ENCODE measurements around the gene SRGAP2B.
"Not testable (repeated sequence)": the region's sequence is repeated elsewhere in the genome, so short reads cannot be mapped to it uniquely, and the experiment has no call there.

SRGAP2B gene

GRCh38 chr1:145048181-145048856 lies 46.8 kb downstream of the SRGAP2B start:
- POLR2A ChIA-PET; H3K4me3 ChIP-seq (ENCODE audit: control insufficient read depth in 1 of 7, extremely low read depth in 1 of 7, insufficient read depth in 4 of 7, low read depth in 2 of 7, low read length in 6 of 7); CTCF ChIA-PET; H3K9me3 ChIP-seq (ENCODE audit: control extremely low read depth in 1 of 5, control insufficient read depth in 4 of 5, insufficient read depth in 2 of 5, low read depth in 1 of 5, low read length in 4 of 5); DNase-seq; H3K27ac ChIP-seq (ENCODE audit: insufficient read depth in 1 of 2, low read depth in 1 of 2, low read length in 2 of 2, poor library complexity in 1 of 2, severe bottlenecking in 2 of 2); H3K36me3 ChIP-seq (ENCODE audit: control insufficient read depth in 4 of 4, insufficient read depth in 4 of 4, low read length in 3 of 4); H3K27me3 ChIP-seq (replicated peaks in 2 of 5; ENCODE audit: control insufficient read depth in 4 of 5, insufficient read depth in 5 of 5, low read length in 4 of 5); H3K4me1 ChIP-seq (ENCODE audit: control extremely low read depth in 1 of 4, control insufficient read depth in 4 of 4, insufficient read depth in 4 of 4, low read length in 3 of 4): not testable (repeated sequence)
- WGBS (ENCODE audit: insufficient coverage): no CpG with 5 or more reads among the region's 6 CpGs

GRCh38 chr1:145047553-145047952 lies 47.6 kb downstream of the SRGAP2B start:
- H3K4me3 ChIP-seq (ENCODE audit: control insufficient read depth in 1 of 7, extremely low read depth in 1 of 7, insufficient read depth in 4 of 7, low read depth in 2 of 7, low read length in 6 of 7); H3K9me3 ChIP-seq (ENCODE audit: control extremely low read depth in 1 of 5, control insufficient read depth in 4 of 5, insufficient read depth in 2 of 5, low read depth in 1 of 5, low read length in 4 of 5); H3K27me3 ChIP-seq (replicated peaks in 2 of 5; ENCODE audit: control insufficient read depth in 4 of 5, insufficient read depth in 5 of 5, low read length in 4 of 5); CTCF ChIA-PET; H3K27ac ChIP-seq (ENCODE audit: insufficient read depth in 1 of 2, low read depth in 1 of 2, low read length in 2 of 2, poor library complexity in 1 of 2, severe bottlenecking in 2 of 2); POLR2A ChIA-PET; H3K4me1 ChIP-seq (ENCODE audit: control extremely low read depth in 1 of 4, control insufficient read depth in 4 of 4, insufficient read depth in 4 of 4, low read length in 3 of 4); DNase-seq; H3K36me3 ChIP-seq (ENCODE audit: control insufficient read depth in 4 of 4, insufficient read depth in 4 of 4, low read length in 3 of 4): not testable (repeated sequence)
- no CpG with 5 or more reads among the region's 1 CpG for WGBS (ENCODE audit: insufficient coverage)

- H3K4me3 ChIP-seq (ENCODE audit: control insufficient read depth in 1 of 7, extremely low read depth in 1 of 7, insufficient read depth in 4 of 7, low read depth in 2 of 7, low read length in 6 of 7); DNase-seq; H3K9me3 ChIP-seq (ENCODE audit: control extremely low read depth in 1 of 5, control insufficient read depth in 4 of 5, insufficient read depth in 2 of 5, low read depth in 1 of 5, low read length in 4 of 5); H3K36me3 ChIP-seq (ENCODE audit: control insufficient read depth in 4 of 4, insufficient read depth in 4 of 4, low read length in 3 of 4); H3K27me3 ChIP-seq (replicated peaks in 2 of 5; ENCODE audit: control insufficient read depth in 4 of 5, insufficient read depth in 5 of 5, low read length in 4 of 5); H3K4me1 ChIP-seq (ENCODE audit: control extremely low read depth in 1 of 4, control insufficient read depth in 4 of 4, insufficient read depth in 4 of 4, low read length in 3 of 4); POLR2A ChIA-PET; CTCF ChIA-PET; H3K27ac ChIP-seq (ENCODE audit: insufficient read depth in 1 of 2, low read depth in 1 of 2, low read length in 2 of 2, poor library complexity in 1 of 2, severe bottlenecking in 2 of 2): not testable (repeated sequence)
- WGBS (ENCODE audit: insufficient coverage): no CpG with 5 or more reads among the region's 5 CpGs
Measured at GRCh38 chr1:145045571-145046273, 49.4 kb downstream of the SRGAP2B start.

- H3K9me3 ChIP-seq (ENCODE audit: control extremely low read depth in 1 of 5, control insufficient read depth in 4 of 5, insufficient read depth in 2 of 5, low read depth in 1 of 5, low read length in 4 of 5); CTCF ChIA-PET: not testable (repeated sequence)
- WGBS (ENCODE audit: insufficient coverage): no CpG with 5 or more reads among the region's 1 CpG
Measured at GRCh38 chr1:145041519-145041918, 53.6 kb downstream of the SRGAP2B start.

GRCh38 chr1:145036019-145036418 lies 59.1 kb downstream of the SRGAP2B start:
- H3K36me3 ChIP-seq (ENCODE audit: control insufficient read depth in 4 of 4, insufficient read depth in 4 of 4, low read length in 3 of 4); H3K9me3 ChIP-seq (ENCODE audit: control extremely low read depth in 1 of 5, control insufficient read depth in 4 of 5, insufficient read depth in 2 of 5, low read depth in 1 of 5, low read length in 4 of 5); CTCF ChIA-PET; POLR2A ChIA-PET; DNase-seq; H3K4me1 ChIP-seq (ENCODE audit: control extremely low read depth in 1 of 4, control insufficient read depth in 4 of 4, insufficient read depth in 4 of 4, low read length in 3 of 4); H3K27ac ChIP-seq (ENCODE audit: insufficient read depth in 1 of 2, low read depth in 1 of 2, low read length in 2 of 2, poor library complexity in 1 of 2, severe bottlenecking in 2 of 2); H3K4me3 ChIP-seq (ENCODE audit: control insufficient read depth in 1 of 7, extremely low read depth in 1 of 7, insufficient read depth in 4 of 7, low read depth in 2 of 7, low read length in 6 of 7); H3K27me3 ChIP-seq (replicated peaks in 2 of 5; ENCODE audit: control insufficient read depth in 4 of 5, insufficient read depth in 5 of 5, low read length in 4 of 5): not testable (repeated sequence)
- no CpG with 5 or more reads among the region's 2 CpGs for WGBS (ENCODE audit: insufficient coverage)

More at GRCh38 chr1:145041519-145041918, 53.6 kb downstream of the SRGAP2B start:
- H3K27ac ChIP-seq (ENCODE audit: insufficient read depth in 1 of 2, low read depth in 1 of 2, low read length in 2 of 2, poor library complexity in 1 of 2, severe bottlenecking in 2 of 2); H3K36me3 ChIP-seq (ENCODE audit: control insufficient read depth in 4 of 4, insufficient read depth in 4 of 4, low read length in 3 of 4); POLR2A ChIA-PET; H3K4me3 ChIP-seq (ENCODE audit: control insufficient read depth in 1 of 7, extremely low read depth in 1 of 7, insufficient read depth in 4 of 7, low read depth in 2 of 7, low read length in 6 of 7); DNase-seq; H3K4me1 ChIP-seq (ENCODE audit: control extremely low read depth in 1 of 4, control insufficient read depth in 4 of 4, insufficient read depth in 4 of 4, low read length in 3 of 4); H3K27me3 ChIP-seq (replicated peaks in 2 of 5; ENCODE audit: control insufficient read depth in 4 of 5, insufficient read depth in 5 of 5, low read length in 4 of 5): not testable (repeated sequence)

GRCh38 chr1:145033523-145033922 lies 61.6 kb downstream of the SRGAP2B start:
- H3K4me1 ChIP-seq (ENCODE audit: control extremely low read depth in 1 of 4, control insufficient read depth in 4 of 4, insufficient read depth in 4 of 4, low read length in 3 of 4); H3K4me3 ChIP-seq (ENCODE audit: control insufficient read depth in 1 of 7, extremely low read depth in 1 of 7, insufficient read depth in 4 of 7, low read depth in 2 of 7, low read length in 6 of 7); POLR2A ChIA-PET; H3K27ac ChIP-seq (ENCODE audit: insufficient read depth in 1 of 2, low read depth in 1 of 2, low read length in 2 of 2, poor library complexity in 1 of 2, severe bottlenecking in 2 of 2); CTCF ChIA-PET; H3K36me3 ChIP-seq (ENCODE audit: control insufficient read depth in 4 of 4, insufficient read depth in 4 of 4, low read length in 3 of 4); DNase-seq; H3K27me3 ChIP-seq (replicated peaks in 2 of 5; ENCODE audit: control insufficient read depth in 4 of 5, insufficient read depth in 5 of 5, low read length in 4 of 5); H3K9me3 ChIP-seq (ENCODE audit: control extremely low read depth in 1 of 5, control insufficient read depth in 4 of 5, insufficient read depth in 2 of 5, low read depth in 1 of 5, low read length in 4 of 5): not testable (repeated sequence)
- no CpG with 5 or more reads among the region's 2 CpGs for WGBS (ENCODE audit: insufficient coverage)

- H3K27ac ChIP-seq (ENCODE audit: insufficient read depth in 1 of 2, low read depth in 1 of 2, low read length in 2 of 2, poor library complexity in 1 of 2, severe bottlenecking in 2 of 2); POLR2A ChIA-PET; DNase-seq; H3K4me1 ChIP-seq (ENCODE audit: control extremely low read depth in 1 of 4, control insufficient read depth in 4 of 4, insufficient read depth in 4 of 4, low read length in 3 of 4); H3K36me3 ChIP-seq (ENCODE audit: control insufficient read depth in 4 of 4, insufficient read depth in 4 of 4, low read length in 3 of 4); H3K4me3 ChIP-seq (ENCODE audit: control insufficient read depth in 1 of 7, extremely low read depth in 1 of 7, insufficient read depth in 4 of 7, low read depth in 2 of 7, low read length in 6 of 7); CTCF ChIA-PET; H3K27me3 ChIP-seq (replicated peaks in 2 of 5; ENCODE audit: control insufficient read depth in 4 of 5, insufficient read depth in 5 of 5, low read length in 4 of 5); H3K9me3 ChIP-seq (ENCODE audit: control extremely low read depth in 1 of 5, control insufficient read depth in 4 of 5, insufficient read depth in 2 of 5, low read depth in 1 of 5, low read length in 4 of 5): not testable (repeated sequence)
- no CpG with 5 or more reads among the region's 4 CpGs for WGBS (ENCODE audit: insufficient coverage)
Measured at GRCh38 chr1:145027251-145027650, 67.9 kb downstream of the SRGAP2B start.
